GM18505 (cell line): ENCODE results near the gene EVA1A.

ENCODE experiments used
- ATAC-seq: cut with Tn5 transposase; IDR thresholded peaks from one replicate; pipeline ENCODE4 v1.9.1; 2021; ENCODE audit not compliant: unreplicated experiment
- POLR2A ChIP-seq: IDR thresholded peaks from 4 replicates; pipeline ENCODE4 v1.6.1; 2011; ENCODE audit warnings: borderline replicate concordance; ENCODE audit not compliant: insufficient read depth, insufficient read length; ENCODE audit errors: extremely low read depth

EVA1A gene

GRCh38 chr2:75564713-75565359, 4.1 kb upstream of the EVA1A start:
- no peak for TF ChIP-seq POLR2A
- ATAC-seq = no peak

- no peak for TF ChIP-seq POLR2A
- ATAC-seq = no peak
Observed at GRCh38 chr2:75564026-75564688, 3.4 kb upstream of the EVA1A start.

GRCh38 chr2:75563591-75563990, 2.9 kb upstream of the EVA1A start:
- TF ChIP-seq POLR2A = no peak
- ATAC-seq = no peak

GRCh38 chr2:75562513-75562864, 1.8 kb upstream of the EVA1A start:
- no peak for TF ChIP-seq POLR2A
- no peak for ATAC-seq

- no peak for TF ChIP-seq POLR2A
- no peak for ATAC-seq
Observed at GRCh38 chr2:75561566-75562512, 1.1 kb upstream of the EVA1A start.

GRCh38 chr2:75560022-75560767, 544 bp downstream of the EVA1A start:
- no peak for ATAC-seq
- no peak for TF ChIP-seq POLR2A

- ATAC-seq = no peak
- no peak for TF ChIP-seq POLR2A
Observed at GRCh38 chr2:75559680-75560021, 1.1 kb downstream of the EVA1A start.

- no peak for ATAC-seq
- TF ChIP-seq POLR2A = no peak
Observed at GRCh38 chr2:75558786-75559679, 1.7 kb downstream of the EVA1A start.

- no peak for TF ChIP-seq POLR2A
- no peak for ATAC-seq
Observed at GRCh38 chr2:75558136-75558535, 2.6 kb downstream of the EVA1A start.

GRCh38 chr2:75557474-75558133, 3.1 kb downstream of the EVA1A start:
- ATAC-seq = no peak
- no peak for TF ChIP-seq POLR2A

- ATAC-seq = no peak
- TF ChIP-seq POLR2A = no peak
Observed at GRCh38 chr2:75556679-75557366, 3.9 kb downstream of the EVA1A start.
